ENCODE data around the gene HS3ST6.
"Not testable (repeated sequence)": the region's sequence is repeated elsewhere in the genome, so short reads cannot be mapped to it uniquely, and the experiment has no call there.

HS3ST6 gene

DNA sequence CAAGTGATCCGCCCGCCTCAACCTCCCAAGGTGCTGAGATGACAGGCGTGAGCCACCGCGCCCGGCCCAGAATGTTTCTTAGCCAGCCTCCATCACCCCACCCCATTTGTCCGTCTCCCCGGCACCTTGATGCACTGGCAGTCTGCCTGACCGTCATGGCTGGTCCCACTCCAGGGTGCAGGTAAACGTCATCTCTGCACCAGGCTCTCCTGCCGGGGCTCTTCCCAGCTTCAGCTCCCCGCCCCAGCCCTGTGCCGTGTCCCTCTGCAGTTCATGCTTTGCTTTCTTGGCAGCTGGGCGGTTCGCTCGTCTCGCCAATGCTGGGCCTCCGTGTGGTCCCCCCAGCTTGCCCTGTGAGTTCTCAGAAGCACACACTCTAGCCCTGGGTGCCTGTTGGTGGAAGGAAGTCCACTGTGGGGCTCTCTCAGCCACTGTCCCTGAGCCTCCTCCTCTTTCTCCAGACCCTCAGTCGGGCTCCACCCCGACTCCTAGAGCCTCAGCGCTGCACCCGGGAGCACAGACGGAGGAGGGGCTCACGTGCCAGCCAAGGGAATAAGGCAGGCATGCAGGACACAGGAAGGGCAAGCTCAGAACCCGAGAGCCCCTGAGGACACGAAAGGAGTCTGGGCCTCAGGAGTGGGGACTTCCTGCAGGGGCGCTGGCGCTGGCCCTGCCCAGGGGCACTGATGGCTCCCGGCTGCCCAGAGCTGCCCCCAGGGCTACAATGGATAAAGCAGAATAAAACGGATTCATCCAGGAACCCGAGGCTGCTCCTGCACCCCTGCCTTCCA is 12.0 kb downstream of the HS3ST6 start:
- no peak for DNase-seq

DNA sequence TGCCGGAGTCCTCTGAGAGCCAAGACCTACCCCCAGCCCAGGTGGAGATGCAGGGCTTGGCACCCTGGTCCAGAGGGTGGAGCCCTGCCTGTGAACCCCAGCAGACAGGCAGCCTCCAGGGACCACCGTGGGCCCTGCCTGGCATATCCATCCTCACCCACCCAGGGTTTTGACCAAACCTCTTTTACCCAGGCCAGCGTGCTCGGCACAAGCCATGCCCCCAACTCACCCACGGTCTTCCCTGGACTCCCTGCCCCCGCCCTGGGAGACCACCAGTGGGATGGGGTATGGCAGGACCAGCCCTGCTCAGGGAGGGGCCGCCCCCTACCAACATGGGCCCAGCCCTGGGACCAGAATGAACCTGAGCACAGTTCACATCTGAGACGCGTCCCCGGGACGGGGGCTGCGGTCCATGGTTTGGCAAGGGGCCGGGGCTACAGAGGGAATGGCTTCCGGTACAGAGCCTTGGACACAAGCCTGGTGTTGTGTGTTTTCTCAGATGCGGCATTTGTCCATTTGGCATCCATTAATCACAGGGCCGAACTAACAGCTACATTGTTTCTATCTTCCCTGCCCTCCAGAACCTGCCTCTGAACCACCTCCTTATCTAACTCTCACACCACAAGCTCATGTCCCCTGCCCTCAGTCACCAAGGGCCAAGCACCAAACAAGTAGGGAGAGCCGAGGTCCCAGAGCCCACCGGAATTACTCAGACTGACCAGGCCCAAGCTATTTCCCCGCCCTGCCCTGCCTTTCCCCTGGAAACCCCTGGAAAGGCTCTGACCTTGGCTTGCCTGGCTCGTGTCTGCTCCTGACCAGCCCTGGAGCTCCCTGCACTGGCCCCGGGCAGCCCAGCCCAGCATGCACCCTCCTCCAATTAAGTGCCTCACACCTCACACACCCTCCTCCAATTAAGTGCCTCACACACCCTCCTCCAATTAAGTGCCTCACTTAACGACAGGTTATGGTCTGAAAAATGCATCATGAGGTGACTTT is 14.1 kb downstream of the HS3ST6 start:
- no peak for DNase-seq

DNA sequence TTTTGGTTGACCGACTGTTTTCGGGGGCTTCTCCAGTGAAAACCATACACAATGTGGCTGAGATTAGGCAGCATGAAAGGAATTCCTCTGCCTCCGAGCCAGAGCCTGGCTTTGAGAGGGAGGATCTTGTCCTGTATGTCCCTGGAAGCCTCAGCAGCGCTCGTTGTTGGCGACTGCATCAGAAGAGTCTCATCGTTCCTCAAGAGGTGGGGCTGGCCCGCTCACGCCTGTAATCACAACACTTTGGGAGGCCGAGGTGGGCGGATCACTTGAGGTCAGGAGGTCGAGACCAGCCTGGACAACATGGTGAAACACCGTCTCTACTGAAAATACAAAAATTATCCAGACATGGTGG is 15.0 kb downstream of the HS3ST6 start:
- no peak for DNase-seq

DNA sequence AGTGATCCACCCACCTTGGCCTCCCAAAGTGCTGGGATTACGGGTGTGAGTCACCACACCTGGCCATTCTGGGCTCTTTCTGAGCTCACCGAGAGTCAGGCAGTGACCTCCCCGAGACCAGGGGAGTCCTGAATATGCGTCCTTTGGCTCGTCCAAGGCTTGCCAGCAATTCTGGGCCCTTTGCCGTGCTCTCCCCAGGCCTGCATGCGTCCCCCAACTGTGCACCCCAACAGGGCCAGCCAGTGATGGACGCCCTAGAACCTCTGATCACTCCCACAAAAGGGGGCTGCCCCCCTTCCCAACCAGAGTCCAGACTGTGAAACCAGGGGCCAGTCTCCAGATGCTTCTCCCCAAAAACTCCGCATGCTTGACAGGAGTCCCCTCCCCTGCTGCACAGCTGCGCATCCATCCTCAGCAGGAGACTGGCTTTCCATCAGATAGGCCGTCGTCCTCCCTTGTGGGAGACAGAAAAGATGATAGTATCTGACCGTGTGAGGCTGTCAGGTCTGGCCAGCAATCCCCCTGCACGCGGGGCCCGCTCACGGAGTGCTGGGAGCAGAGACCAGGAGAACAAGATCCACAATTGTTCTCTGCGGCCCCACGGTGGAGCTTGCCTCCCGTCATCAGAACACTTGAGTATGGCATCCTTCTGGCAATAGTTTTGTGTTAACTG is 15.5 kb downstream of the HS3ST6 start:
- DNase-seq, result no peak

DNA sequence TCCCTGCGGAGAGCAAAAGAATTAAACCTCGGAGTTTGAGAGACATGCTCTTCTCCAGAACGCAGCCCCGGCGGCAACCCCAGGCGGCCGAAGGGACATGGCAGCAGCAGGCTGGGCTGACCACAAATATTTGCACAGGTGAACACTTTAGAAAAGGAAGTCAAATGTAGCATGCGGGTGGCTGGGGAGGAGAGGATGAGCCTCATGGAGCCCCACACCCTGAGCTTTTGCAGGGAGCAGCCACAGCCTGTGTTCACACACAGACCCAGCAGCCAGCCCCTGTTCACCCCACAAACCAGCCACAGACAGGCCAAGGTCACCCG is 17.8 kb downstream of the HS3ST6 start:
- no peak for DNase-seq

DNA sequence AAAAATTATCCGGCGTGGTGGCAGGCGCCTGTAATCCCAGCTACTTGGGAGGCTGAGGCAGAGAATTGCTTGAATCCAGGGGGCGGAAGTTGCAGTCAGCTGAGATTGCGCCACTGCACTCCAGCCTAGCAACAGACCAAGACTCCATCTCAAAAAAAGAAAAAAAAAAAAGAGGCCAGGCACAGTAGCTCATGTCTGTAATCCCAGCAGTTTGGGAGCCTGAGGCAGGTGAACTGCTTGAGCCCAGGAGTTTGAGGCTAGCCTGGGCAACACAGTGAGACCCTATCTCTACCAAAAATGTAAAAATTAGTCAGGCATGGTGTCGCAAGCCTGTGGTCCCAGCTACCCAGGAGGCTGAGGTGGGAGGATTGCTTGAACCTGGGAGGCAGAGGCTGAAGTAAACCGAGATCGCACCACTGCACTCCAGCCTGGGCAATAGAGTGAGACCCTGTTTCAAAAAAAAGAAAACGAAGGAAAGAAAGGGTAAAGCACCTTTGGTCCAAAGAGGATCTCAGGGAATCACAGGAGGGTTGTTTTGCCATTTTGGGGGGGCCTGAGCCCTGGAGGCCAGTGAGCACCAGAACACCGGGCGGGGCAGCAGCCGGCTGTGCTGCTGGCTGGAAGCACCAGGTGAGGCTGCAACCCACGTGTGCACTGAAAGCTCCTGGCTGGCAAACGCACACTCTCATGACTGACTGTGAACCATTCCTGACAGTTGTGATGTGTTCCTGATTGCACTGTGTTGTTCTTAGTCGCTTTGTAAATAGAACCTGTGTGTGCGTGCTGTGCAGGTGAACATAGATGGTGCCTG is 18.4 kb downstream of the HS3ST6 start:
- no peak for DNase-seq

DNA sequence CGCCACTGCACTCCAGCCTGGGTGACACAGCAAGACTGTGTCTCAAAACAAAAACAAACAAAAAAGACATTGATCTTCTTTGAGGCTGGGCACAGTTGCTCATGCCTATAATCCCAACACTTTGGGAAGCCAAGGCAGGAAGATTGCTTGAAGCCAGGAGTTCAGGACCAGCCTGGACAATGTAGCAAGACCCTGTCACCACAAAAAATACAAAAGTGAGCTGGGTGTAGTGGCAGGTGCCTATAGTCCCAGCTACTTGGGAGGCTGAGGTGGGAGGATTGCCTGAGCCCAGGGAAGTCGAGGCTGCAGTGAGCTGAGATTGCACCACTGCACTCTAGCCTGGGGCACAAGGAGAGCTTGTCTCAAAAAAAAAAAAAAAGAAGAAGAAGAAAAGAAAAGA is 20.5 kb downstream of the HS3ST6 start:
- not testable (repeated sequence) for DNase-seq

DNA sequence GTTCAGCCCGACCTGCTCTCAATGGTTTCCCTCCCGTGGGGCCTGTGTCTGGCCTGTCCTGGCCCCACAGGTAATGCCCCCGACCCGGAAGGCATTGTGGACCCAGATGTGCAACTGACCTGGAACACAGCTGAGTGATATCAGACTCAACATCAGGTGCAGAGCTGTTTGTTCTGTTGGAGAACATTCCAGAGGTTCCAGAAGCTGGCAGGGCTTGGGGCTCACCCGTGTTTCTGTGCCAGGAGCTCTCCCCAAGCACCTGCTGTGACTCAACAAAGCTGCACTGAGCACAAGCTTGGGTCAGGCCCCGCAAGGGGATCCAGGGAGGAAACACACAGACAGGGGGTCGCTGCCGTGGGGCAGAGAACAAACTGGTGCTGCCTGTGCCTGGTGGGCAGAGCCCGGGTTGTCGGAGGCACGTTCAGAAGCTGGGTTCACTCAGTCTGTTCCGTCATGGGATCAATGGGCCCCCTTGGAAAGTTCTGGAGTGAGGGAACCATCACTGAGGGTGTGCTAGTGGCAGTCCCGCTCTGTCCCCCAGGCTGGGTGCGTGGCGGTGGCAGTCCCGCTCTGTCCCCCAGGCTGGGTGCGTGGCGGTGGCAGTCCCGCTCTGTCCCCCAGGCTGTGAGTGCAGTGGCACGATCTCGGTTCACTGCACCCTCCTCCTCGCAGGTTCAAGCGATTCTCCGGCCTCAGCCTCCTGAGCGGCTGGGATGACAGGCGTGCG is 22.1 kb downstream of the HS3ST6 start:
- no peak for DNase-seq

DNA sequence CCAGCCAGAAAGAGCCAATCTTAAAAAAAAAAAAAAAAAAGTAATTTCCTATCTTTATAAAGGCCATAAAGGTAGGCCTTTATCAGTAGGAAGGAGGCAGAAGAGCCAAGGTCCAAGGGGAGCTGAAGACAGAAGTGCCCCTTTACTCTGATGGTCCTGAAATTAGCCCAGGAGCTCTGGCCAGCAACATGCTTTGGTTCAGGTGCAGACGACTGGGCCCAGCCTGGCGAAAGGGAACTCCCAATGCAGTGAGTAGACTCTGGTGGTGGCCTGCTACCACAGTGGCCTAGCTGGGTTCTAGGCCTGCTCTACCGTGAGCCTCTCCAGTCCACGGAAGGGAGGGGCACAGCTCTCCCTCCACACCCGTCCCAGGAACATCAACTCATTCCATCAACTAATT is 23.1 kb downstream of the HS3ST6 start:
- DNase-seq, result no peak

DNA sequence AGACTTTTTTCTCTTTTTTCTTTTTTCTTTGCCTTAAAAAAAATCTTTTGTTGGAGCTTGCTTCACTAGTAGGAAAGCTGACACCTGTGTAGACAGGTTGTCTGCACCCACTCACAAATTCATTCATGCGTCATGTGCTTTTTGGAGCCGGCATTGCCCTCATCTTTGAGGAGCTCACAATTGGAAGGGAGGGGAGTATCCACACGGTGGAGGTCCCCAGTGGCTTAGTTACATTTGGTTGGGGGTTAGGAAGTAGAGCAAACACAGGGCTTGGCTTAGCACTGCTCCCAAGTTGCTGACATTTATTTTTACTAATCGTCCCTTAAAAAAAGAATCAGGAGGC is 27.5 kb downstream of the HS3ST6 start:
- DNase-seq, result no peak

DNA sequence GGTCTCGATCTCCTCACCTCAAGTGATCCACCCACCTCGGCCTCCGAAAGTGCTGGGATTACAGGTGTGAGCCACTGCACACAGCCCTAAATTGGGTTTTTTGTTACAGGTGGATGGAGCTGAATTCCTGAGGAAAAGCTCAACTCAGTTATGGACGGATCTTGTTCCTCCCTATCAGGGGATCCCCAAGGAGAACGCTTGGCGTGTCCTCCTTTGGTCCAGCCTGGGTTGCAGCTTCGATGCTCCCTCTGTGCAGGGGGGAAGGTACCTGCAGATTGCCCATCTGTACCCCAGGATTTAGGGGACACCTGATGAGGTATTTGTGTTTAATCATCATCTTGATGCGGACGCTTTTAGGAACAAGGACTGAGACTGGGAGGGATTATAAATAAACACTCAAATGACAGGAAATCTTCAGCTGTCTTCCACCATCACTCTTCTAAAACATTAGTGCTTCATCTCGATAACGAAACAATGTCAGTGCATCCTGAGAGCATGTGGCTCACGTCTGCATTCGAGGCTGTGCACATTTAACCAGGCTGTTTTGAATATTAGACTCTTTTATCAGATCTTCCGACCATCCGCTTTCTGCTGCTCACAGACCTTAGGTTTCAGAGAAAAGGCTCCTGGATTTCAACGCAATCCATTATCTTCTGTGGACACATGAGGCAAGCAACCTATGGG is 28.0 kb downstream of the HS3ST6 start:
- DNase-seq, result no peak

DNA sequence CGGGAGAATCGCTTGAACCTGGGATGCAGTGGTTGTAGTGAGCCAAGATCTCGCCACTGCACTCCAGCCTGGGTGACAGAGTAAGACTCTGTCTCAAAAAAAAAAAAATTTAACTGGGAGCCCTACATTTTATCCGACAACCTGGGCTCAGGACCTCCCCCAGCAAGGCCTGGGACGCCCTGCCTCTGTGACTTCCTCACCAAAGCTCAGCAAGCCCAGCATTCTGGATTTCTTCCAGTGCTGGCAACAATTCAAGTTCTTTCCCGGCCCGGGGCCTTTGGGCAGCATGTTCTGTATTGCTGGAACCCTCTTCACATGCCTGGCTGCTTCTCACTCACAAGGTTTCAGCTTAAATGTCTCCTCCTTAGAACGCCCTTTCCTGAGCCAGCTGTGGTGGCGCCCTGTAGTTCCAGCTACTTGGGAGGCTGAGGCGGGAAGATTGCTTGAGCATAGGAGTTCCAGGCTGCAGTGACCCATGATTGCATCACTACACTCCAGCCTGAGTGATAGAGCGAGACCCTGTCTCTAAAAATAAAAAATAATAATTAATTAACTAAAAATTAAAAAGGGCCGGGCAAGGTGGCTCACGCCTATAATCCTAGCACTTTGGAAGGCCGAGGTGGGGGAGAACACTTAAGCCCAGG is 30.4 kb downstream of the HS3ST6 start:
- no peak for DNase-seq

DNA sequence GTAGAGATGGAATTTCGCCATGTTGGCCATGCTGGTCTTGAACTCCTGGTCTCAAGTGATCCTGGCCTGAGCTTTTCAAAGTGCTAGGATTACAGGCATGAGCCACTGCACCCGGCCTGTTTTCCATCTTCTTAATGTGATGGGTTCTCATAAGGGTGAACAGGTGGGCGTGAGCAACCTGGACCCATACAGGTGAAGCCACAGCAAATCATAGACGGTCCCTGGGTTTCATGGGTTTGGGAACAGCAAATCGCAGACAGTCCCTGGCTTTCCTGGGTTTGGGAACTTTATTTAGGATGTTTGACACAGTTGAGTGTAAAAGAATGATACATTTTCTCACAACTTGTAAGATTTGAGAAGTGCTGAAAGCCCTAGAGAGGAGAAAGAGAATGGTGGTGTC is 33.3 kb downstream of the HS3ST6 start:
- DNase-seq, result no peak

DNA sequence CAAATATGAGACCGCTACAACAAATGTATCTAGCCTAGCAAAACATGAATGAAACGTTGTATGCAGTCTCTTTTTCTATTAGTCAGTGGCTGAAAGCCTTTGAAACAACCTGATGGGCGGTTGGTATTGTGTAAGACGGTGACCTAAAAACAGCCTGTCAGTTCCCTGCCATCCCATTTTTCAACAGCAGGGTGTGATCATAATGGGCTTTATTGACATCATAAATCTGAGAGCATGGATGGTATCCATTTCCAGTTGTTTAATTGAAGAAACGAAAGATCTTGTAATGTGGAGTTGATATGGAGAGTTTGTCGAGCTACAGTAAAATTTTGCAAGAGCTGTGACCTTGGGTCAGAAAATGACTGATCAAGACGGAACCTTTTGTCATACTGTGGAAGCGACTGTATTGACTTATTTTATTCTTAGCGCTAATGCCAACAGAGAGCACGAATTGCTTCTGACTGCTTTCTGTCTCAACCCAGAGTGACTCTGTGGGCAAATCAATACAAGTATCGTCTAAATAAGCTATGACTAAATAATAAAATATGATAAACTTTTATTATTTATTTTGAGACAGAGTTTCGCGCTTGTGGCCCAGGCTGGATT is 34.0 kb downstream of the HS3ST6 start:
- no peak for DNase-seq

DNA sequence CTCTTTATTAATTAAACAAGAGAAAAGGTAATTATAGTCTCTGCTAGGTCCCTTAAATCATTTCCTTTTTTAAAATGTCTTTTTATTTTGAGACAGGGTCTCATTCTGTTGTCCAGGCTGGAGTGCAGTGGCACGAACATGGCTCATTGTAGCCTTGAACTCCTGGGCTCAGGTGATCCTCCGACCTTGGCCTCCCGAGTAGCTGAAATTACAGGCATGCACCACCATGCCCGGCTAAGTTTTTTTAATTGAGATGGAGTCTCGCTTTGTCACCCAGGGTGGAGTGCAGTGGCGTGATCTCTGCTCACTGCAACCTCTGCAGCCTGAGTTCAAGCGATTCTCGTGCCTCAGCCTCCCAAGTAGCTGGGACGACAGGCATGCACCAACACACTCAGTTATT is 37.0 kb downstream of the HS3ST6 start:
- DNase-seq, result not testable (repeated sequence)

DNA sequence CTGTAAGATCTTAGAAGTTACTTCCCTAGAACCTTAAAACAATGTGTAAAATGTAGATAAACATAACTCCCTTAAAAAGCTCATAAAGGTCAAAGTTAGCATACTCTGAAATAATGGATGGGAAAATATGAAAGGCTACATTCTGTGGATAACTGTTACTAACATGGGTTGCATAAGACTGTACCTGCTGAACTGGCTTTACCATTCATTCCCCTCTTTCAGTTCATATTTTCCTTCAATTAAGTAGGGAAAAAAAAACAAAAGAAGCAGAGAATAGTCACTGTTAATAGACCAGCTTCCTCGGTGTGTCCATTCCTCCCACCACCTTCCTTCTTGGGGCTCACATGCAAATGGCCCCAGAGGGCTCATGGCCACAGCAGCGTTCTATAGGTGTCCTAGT is 38.7 kb downstream of the HS3ST6 start:
- DNase-seq, result no peak

DNA sequence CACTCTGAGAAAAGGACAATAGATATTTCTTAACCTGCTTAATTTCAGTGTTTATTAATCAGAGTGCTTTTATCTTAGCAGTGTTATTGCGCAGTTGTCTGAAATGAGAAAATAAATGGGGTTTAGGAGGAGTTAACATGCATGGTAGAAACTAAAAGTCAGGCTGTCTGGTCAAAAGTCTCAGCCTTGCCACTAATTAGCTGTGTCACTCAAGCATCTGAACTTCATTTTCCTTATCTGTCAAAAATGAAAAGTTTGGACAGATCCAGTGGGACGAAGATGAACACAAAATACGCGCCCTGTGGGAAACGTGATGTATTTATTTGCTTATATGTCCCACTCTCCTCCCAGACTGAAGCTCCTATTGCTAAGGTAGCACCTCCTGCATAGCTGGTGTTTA is 40.0 kb downstream of the HS3ST6 start:
- no peak for DNase-seq

DNA sequence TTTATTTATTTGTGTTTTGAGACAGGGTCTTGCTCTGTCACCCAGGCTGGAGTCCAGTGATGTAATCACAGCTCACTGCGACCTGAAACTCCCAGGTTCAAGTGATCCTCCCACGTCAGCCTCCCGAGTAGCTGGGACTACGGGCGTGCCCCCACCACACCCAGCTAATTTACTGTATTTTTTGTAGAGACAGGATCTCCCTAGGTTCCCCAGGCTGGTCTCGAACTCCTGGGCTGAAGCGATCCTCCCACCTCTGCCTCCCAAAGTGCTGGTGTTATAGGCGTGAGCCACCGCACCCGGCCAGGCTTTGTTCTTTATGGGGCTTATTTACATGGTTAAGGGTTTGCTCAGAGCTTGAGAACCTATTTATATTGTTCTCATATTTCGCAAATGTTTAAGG is 40.4 kb downstream of the HS3ST6 start:
- DNase-seq, result no peak

DNA sequence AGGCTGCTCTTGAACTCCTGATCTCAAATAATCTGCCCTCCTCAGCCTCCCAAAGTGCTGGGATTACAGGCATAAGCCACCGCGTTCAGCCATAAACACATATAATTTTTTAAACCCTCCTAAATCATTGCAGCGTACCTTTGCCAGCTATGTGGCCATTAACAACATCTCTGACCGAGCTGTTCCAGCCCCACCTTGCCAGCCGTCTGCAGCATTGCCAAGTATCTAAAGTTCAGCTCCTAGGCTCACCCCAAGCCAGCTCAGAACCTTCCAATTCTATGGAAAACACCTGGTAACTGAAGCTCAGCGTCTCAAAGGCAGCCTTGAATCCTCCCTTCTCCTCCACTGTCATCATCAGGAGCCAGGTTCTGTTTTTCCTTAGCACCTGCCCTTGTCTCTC is 41.1 kb downstream of the HS3ST6 start:
- DNase-seq, result no peak

DNA sequence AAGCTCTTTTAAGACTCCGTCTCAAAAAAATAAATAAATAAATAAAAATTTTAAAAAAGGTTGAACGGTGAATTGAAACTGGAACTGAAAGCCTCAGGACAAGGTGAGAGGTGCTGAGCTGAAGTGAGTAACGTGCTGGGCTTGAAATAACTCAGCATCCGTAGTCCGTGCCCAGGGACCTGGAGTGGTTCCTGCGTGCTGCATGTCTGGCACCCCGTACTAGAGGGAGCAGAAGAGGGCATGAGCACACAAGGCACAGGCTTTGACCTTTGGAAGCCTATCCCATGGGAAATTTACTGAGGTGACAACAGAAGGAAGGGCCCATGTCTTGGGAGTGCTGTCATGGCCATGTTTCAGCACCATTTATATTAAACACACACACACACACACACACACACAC is 41.7 kb downstream of the HS3ST6 start:
- no peak for DNase-seq

DNA sequence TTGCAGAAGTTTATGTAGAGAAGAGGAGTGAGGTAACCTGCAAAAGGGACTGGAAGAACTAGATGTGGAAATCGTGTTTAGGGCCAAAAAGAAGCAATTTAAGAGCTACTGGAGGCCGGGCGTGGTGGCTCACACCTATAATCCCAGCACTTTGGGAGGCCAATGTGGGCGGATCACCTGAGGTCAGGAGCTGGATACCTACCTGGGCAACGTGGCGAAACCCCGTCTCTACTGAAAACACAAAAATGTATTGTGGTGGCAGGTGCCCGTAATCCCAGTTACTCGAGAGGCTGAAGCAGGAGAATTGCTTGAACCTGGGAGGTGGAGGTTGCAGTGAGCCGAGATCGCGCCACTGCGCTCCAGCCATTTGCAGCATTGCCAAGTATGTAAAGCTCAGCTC is 42.1 kb downstream of the HS3ST6 start:
- not testable (repeated sequence) for DNase-seq

All from effector CD4-positive, alpha-beta T cell (primary cell).